Liver (tissue), 9 donors: ENCODE data around the gene ARFRP1. TPM values are rescaled to one million over a fixed set of nuclear protein-coding genes. Genes with fewer than 3 reads are reported as not detected.

ENCODE experiments used
- DNase-seq: peaks from one replicate; pipeline ENCODE4 v3.0.0-alpha.2; 2017; ENCODE audit warnings: low spot score
- H3K27ac ChIP-seq, 2 donors: one replicate each; pipeline ENCODE4 v1.7.0; 2013; ENCODE audit warnings: inconsistent platforms in 2 of 2, low read length in 2 of 2, control low read depth in 1 of 2, low read depth in 1 of 2, mild to moderate bottlenecking in 1 of 2
- H3K27me3 ChIP-seq, 4 donors: one replicate each; pipeline versions ENCODE4 v1.6.1 to v1.7.0; 2013; ENCODE audit warnings: low read length in 3 of 4, inconsistent platforms in 1 of 4, mild to moderate bottlenecking in 1 of 4, moderate library complexity in 1 of 4; ENCODE audit not compliant: control insufficient read depth in 4 of 4, insufficient read depth in 4 of 4
- H3K36me3 ChIP-seq, 4 donors: one replicate each; pipeline versions ENCODE4 v1.6.1 to v1.7.0; 2013; ENCODE audit warnings: low read length in 3 of 4, mild to moderate bottlenecking in 3 of 4, low read depth in 1 of 4, moderate library complexity in 1 of 4; ENCODE audit not compliant: control insufficient read depth in 4 of 4, insufficient read depth in 3 of 4
- H3K4me1 ChIP-seq, 4 donors: one replicate each; pipeline versions ENCODE4 v1.6.1 to v1.7.0; 2013; ENCODE audit warnings: low read length in 3 of 4, mild to moderate bottlenecking in 3 of 4, moderate library complexity in 1 of 4; ENCODE audit not compliant: control insufficient read depth in 4 of 4, insufficient read depth in 4 of 4
- H3K4me3 ChIP-seq, 3 donors: one replicate each; pipeline versions ENCODE4 v1.6.1 to v1.7.0; 2013; ENCODE audit warnings: low read length in 3 of 3, control low read depth in 1 of 3, low read depth in 1 of 3, mild to moderate bottlenecking in 1 of 3
- H3K9ac ChIP-seq, 2 donors: one replicate each; pipeline ENCODE4 v1.7.0; 2013; ENCODE audit warnings: low read length in 2 of 2, mild to moderate bottlenecking in 2 of 2, moderate library complexity in 2 of 2, control low read depth in 1 of 2, low read depth in 1 of 2
- H3K9me3 ChIP-seq, 4 donors: one replicate each; pipeline versions ENCODE4 v1.6.1 to v1.7.0; 2013; ENCODE audit warnings: low read length in 3 of 4; ENCODE audit not compliant: control insufficient read depth in 4 of 4
- CTCF ChIP-seq: fragments of 150-350 bp; IDR thresholded peaks from 2 replicates; pipeline ENCODE4 v1.5.1; 2017; ENCODE audit warnings: improper control_type of control experiment, low read depth, low read length; ENCODE audit not compliant: missing input control
- EGR1 ChIP-seq, 2 donors: IDR thresholded peaks; 2 replicates each; pipeline ENCODE4 v1.6.1; 2016 to 2018; ENCODE audit warnings: antibody characterized with exemption in 2 of 2, low read depth in 2 of 2
- FOXA1 ChIP-seq: IDR thresholded peaks from 2 replicates; pipeline ENCODE4 v1.6.1; 2016; ENCODE audit warnings: antibody characterized with exemption
- FOXA2 ChIP-seq: IDR thresholded peaks from 2 replicates; pipeline ENCODE4 v1.6.1; 2016; ENCODE audit warnings: antibody characterized with exemption
- HNF4G ChIP-seq: IDR thresholded peaks from 2 replicates; pipeline ENCODE4 v1.6.1; 2016; ENCODE audit warnings: antibody characterized with exemption
- JUND ChIP-seq, 2 donors: IDR thresholded peaks; 2 replicates each; pipeline ENCODE4 v1.6.1; 2016; ENCODE audit warnings: antibody characterized with exemption in 2 of 2
- NR2F2 ChIP-seq: IDR thresholded peaks from 2 replicates; pipeline ENCODE4 v1.6.1; 2016; ENCODE audit warnings: antibody characterized with exemption
- RAD21 ChIP-seq, 2 donors: IDR thresholded peaks; 2 replicates each; pipeline ENCODE4 v1.6.1; 2016; ENCODE audit warnings: antibody characterized with exemption in 2 of 2, mild to moderate bottlenecking in 2 of 2
- RXRA ChIP-seq, 2 donors: IDR thresholded peaks; 2 replicates each; pipeline ENCODE4 v1.6.1; 2017 to 2018; ENCODE audit warnings: antibody characterized with exemption in 2 of 2, mild to moderate bottlenecking in 1 of 2
- SP1 ChIP-seq: IDR thresholded peaks from 2 replicates; pipeline ENCODE4 v1.6.1; 2018; ENCODE audit warnings: antibody characterized with exemption, mild to moderate bottlenecking
- TAF1 ChIP-seq: conservative IDR thresholded peaks from 2 replicates; pipeline ENCODE4 v1.6.1; 2016; ENCODE audit warnings: antibody characterized with exemption, mild to moderate bottlenecking
- YY1 ChIP-seq: IDR thresholded peaks from 2 replicates; pipeline ENCODE4 v1.6.1; 2016; ENCODE audit warnings: antibody characterized with exemption, mild to moderate bottlenecking
- ZBTB33 ChIP-seq: IDR thresholded peaks from 2 replicates; pipeline ENCODE4 v1.6.1; 2016; ENCODE audit warnings: antibody characterized with exemption
- WGBS: extraction: QIAGEN DNeasy Blood & Tissue Kit; methylation state at CpG from one replicate; pipeline ENCODE4 v1.1.7; 2013; 5-methylcytosine and 5-hydroxymethylcytosine counted together
- polyA plus RNA-seq, 2 donors: library from polyadenylated mRNA; stranded (reverse) in 1 of 2; unstranded in 1 of 2; fragments of 200-250 nt in 1 of 2; fragments of >200 nt in 1 of 2; fragmentation: Nextera tagmentation in 1 of 2; extraction: Ambion mirVana in 1 of 2; gene quantifications; one replicate each; pipeline versions ENCODE4 v1.2.1 to v1.2.3, GENCODE V29; 2013 to 2015
- total RNA-seq, 2 donors: library from RNA; depleted of rRNA; stranded (reverse); fragments of >200 nt; gene quantifications; one replicate each; pipeline ENCODE4 v1.2.3, GENCODE V29; 2014
- TF ChIP-seq, protein P1 (sequence below): IDR thresholded peaks from 2 replicates; pipeline ENCODE4 v1.6.1; 2016; ENCODE audit warnings: antibody characterized with exemption
- TF ChIP-seq, protein P2 (sequence below): IDR thresholded peaks from 2 replicates; pipeline ENCODE4 v1.6.1; 2016; ENCODE audit warnings: antibody characterized with exemption, mild to moderate bottlenecking
- TF ChIP-seq, protein P3 (sequence below): IDR thresholded peaks from 2 replicates; pipeline ENCODE4 v1.6.1; 2016; ENCODE audit warnings: antibody characterized with exemption
- donor health status: healthy.
- donor health status: healthy.
- donor health status: healthy.
- donor health status: healthy.
- donor health status: healthy.

Gene ARFRP1
- total and polyA plus RNA-seq, 4 donors, result 14.2 to 26.9 (median 20.5) TPM

- 78% methylated on average over 11 of the region's 11 CpGs for WGBS
- Histone ChIP-seq H3K36me3 (no peaks in the 10 kb centered on the region), H3K4me3 (no peak overlapping the region), H3K27me3 (no peaks in the 10 kb centered on the region), H3K9me3 (no peaks in the 10 kb centered on the region), H3K27ac (no peak overlapping the region), H3K9ac (no peak overlapping the region), H3K4me1 (peaks cover 0 to 9% (median 3%) of the 10 kb centered on the region in 4 donors)
- TF ChIP-seq SP1, result no peak
- no peak for TF ChIP-seq CTCF
- no peak for DNase-seq
Observed at GRCh38 chr20:63748934-63749270, 41.1 kb upstream of the ARFRP1 start.

DNA sequence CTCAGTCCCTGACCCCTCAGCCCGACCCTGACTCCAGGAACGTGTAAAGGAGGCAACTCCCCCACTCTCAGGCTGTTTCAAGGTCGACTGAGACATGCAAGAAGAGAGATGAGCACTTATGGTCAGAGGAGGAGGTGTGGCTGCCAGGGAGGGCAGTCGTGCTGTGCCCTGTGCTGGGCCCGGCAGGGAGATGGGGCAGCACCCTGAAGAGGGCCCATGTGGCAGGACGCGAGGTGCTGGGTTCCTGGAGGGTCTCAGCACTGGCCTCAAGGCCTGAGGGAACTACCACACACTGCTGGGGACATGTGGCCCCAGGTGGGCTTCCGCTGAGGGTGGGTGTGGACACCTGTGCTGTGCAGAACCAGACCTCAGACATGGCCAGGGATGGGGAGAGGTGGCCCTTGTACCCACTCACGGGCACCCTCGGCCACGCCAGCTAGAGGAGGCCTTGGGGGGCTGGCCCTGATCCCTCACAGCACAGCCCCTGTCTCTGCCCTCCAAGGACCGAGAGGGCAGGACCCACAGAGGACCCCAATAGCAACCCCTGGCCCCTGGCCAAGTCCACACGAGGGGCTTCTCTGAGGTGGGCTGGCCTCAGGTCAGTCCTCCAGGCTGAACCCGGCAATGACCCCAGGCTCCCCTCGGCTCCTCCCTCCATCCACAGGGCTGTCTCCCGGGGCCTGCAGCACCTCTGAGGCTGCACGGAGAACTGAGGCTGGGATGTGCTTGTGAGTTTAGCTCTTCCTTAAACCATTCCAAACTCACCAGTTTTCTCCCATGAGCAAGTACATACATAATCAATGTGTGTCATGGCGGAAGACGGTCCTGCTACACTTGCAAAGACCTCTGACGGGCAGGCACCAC, 40.5 kb upstream of the ARFRP1 start:
- Histone ChIP-seq H3K27ac (no peak overlapping the region), H3K4me1 (peaks cover 0 to 13% (median 7%) of the 10 kb centered on the region in 4 donors), H3K9me3 (no peaks in the 10 kb centered on the region), H3K27me3 (no peaks in the 10 kb centered on the region), H3K36me3 (no peaks in the 10 kb centered on the region), H3K4me3 (no peak overlapping the region), H3K9ac (no peak overlapping the region)
- WGBS, result 73% methylated on average over 20 of the region's 20 CpGs
- no peak for DNase-seq
- TF ChIP-seq TAF1, result no peak
- TF ChIP-seq, protein P1, sequence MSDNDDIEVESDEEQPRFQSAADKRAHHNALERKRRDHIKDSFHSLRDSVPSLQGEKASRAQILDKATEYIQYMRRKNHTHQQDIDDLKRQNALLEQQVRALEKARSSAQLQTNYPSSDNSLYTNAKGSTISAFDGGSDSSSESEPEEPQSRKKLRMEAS, result no peak
- TF ChIP-seq, protein P2, sequence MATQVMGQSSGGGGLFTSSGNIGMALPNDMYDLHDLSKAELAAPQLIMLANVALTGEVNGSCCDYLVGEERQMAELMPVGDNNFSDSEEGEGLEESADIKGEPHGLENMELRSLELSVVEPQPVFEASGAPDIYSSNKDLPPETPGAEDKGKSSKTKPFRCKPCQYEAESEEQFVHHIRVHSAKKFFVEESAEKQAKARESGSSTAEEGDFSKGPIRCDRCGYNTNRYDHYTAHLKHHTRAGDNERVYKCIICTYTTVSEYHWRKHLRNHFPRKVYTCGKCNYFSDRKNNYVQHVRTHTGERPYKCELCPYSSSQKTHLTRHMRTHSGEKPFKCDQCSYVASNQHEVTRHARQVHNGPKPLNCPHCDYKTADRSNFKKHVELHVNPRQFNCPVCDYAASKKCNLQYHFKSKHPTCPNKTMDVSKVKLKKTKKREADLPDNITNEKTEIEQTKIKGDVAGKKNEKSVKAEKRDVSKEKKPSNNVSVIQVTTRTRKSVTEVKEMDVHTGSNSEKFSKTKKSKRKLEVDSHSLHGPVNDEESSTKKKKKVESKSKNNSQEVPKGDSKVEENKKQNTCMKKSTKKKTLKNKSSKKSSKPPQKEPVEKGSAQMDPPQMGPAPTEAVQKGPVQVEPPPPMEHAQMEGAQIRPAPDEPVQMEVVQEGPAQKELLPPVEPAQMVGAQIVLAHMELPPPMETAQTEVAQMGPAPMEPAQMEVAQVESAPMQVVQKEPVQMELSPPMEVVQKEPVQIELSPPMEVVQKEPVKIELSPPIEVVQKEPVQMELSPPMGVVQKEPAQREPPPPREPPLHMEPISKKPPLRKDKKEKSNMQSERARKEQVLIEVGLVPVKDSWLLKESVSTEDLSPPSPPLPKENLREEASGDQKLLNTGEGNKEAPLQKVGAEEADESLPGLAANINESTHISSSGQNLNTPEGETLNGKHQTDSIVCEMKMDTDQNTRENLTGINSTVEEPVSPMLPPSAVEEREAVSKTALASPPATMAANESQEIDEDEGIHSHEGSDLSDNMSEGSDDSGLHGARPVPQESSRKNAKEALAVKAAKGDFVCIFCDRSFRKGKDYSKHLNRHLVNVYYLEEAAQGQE, result no peak
- TF ChIP-seq FOXA2, result no peak
- TF ChIP-seq FOXA1, result no peak

GRCh38 chr20:63747622-63748069, 39.9 kb upstream of the ARFRP1 start:
- no peak overlapping the region for H3K4me3 ChIP-seq
- no peaks in the 10 kb centered on the region for H3K27me3 ChIP-seq
- H3K9ac ChIP-seq, result no peak overlapping the region
- H3K27ac ChIP-seq, result no peak overlapping the region
- no peak for DNase-seq
- H3K36me3 ChIP-seq, result no peaks in the 10 kb centered on the region
- no peaks in the 10 kb centered on the region for H3K9me3 ChIP-seq
- 82% methylated on average over 13 of the region's 13 CpGs for WGBS
- H3K4me1 ChIP-seq, result peaks cover under 1 to 17% (median 13%) of the 10 kb centered on the region in 4 donors
- TF ChIP-seq FOXA2 (no peak), YY1 (no peak), RAD21 (IDR thresholded peaks at IDR 0.05) (no peak), ZBTB33 (no peak), SP1 (no peak), FOXA1 (no peak), RXRA (IDR thresholded peaks at IDR 0.05) (no peak), JUND (IDR thresholded peaks at IDR 0.05) (no peak), HNF4G (no peak), EGR1 (IDR thresholded peaks at IDR 0.05; ENCODE audit: low read depth in 2 of 2) (no peak), CTCF (no peak), NR2F2 (no peak), TAF1 (no peak)
- TF ChIP-seq, protein P1, result no peak
- TF ChIP-seq, protein P3, sequence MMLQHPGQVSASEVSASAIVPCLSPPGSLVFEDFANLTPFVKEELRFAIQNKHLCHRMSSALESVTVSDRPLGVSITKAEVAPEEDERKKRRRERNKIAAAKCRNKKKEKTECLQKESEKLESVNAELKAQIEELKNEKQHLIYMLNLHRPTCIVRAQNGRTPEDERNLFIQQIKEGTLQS, result no peak
